H1 (cell line): Measurements from ENCODE around the gene GCH1. TPM values are rescaled to one million over a fixed set of nuclear protein-coding genes. Genes with fewer than 3 reads are reported as not detected.

Experiments used
- CTCF ChIA-PET: fragments of 300-600 bp; sonication (Branson Sonifier 250); formaldehyde crosslinking; loops from one replicate; lab custom pipeline; 2021; ENCODE audit not compliant: partially characterized antibody; lab: Charles Lee
- POLR2A ChIA-PET: fragments of 300-600 bp; sonication (Branson Sonifier 250); formaldehyde crosslinking; loops from one replicate; lab custom pipeline; 2021; ENCODE audit warnings: inconsistent platforms; ENCODE audit not compliant: partially characterized antibody; lab: Charles Lee
- DNase-seq, 2 experiments: peaks; one replicate each; pipeline versions ENCODE4 v3.0.0 to v3.0.0-alpha.2; 2010 to 2022; ENCODE audit warnings: low spot score in 2 of 2, low read depth in 1 of 2, mixed read lengths in 1 of 2
- FAIRE-seq: peaks from 2 replicates; lab custom pipeline; 2011; peaks lifted over from hg19 to GRCh38; lab: Jason Lieb, UNC
- H2AFZ ChIP-seq: 2 replicates; pipeline ENCODE4 v1.8.1; 2012; ENCODE audit warnings: low read length, inconsistent platforms
- H2AK5ac ChIP-seq: 2 replicates; pipeline ENCODE4 v1.6.1; 2013; ENCODE audit warnings: low read depth, low read length
- H2BK120ac ChIP-seq: replicated peaks from 2 replicates; pipeline ENCODE3; 2013; ENCODE audit warnings: low read depth, low read length, inconsistent platforms
- H2BK12ac ChIP-seq: 2 replicates; pipeline ENCODE4 v1.6.1; 2013; ENCODE audit warnings: low read depth, low read length
- H2BK15ac ChIP-seq: 2 replicates; pipeline ENCODE4 v1.6.1; 2013; ENCODE audit warnings: low read length
- H2BK20ac ChIP-seq: 2 replicates; pipeline ENCODE4 v1.6.1; 2013; ENCODE audit warnings: low read length
- H2BK5ac ChIP-seq: 2 replicates; pipeline ENCODE4 v1.6.1; 2013; ENCODE audit warnings: low read depth, low read length
- H3K14ac ChIP-seq: 2 replicates; pipeline ENCODE4 v1.6.1; 2013; ENCODE audit warnings: inconsistent platforms; ENCODE audit not compliant: insufficient read length
- H3K18ac ChIP-seq: 2 replicates; pipeline ENCODE4 v1.6.1; 2013; ENCODE audit warnings: low read length; ENCODE audit errors: extremely low read depth
- H3K23ac ChIP-seq: 2 replicates; pipeline ENCODE4 v1.6.1; 2013; ENCODE audit warnings: inconsistent platforms; ENCODE audit not compliant: insufficient read length
- H3K23me2 ChIP-seq: 2 replicates; pipeline ENCODE4 v1.6.1; 2013; ENCODE audit warnings: low read depth, low read length
- H3K27ac ChIP-seq: 2 replicates; pipeline ENCODE4 v1.6.1; 2011; ENCODE audit warnings: low read depth, low read length, inconsistent platforms
- H3K27me3 ChIP-seq, 4 experiments: replicated peaks in 1 of 4; 1 replicate in 1 of 4; 2 replicates in 3 of 4; pipeline versions ENCODE4 v1.6.1 to v1.8.1; 2011 to 2013; ENCODE audit warnings: low read length in 3 of 4, mild to moderate bottlenecking in 3 of 4, inconsistent platforms in 2 of 4, mixed read lengths in 2 of 4, moderate library complexity in 1 of 4; ENCODE audit not compliant: control insufficient read depth in 3 of 4, insufficient read depth in 3 of 4; ENCODE audit errors: extremely low read depth in 1 of 4
- H3K36me3 ChIP-seq, 4 experiments: 2 replicates each; pipeline versions ENCODE4 v1.6.1 to v1.8.1; 2011 to 2013; ENCODE audit warnings: mild to moderate bottlenecking in 4 of 4, low read length in 3 of 4, moderate library complexity in 2 of 4, control low read depth in 1 of 4, inconsistent platforms in 1 of 4; ENCODE audit not compliant: insufficient read depth in 4 of 4, control insufficient read depth in 2 of 4
- H3K4ac ChIP-seq: replicated peaks from 2 replicates; pipeline ENCODE3; 2013; ENCODE audit warnings: low read length, low read depth, mixed read lengths, inconsistent platforms; ENCODE audit not compliant: insufficient read length
- H3K4me1 ChIP-seq, 4 experiments: replicated peaks in 1 of 4; 1 replicate in 1 of 4; 2 replicates in 3 of 4; pipeline versions ENCODE4 v1.6.1 to v1.8.1; 2011 to 2013; ENCODE audit warnings: low read length in 3 of 4, inconsistent platforms in 2 of 4, mixed read lengths in 1 of 4; ENCODE audit not compliant: insufficient read depth in 4 of 4, control insufficient read depth in 3 of 4
- H3K4me2 ChIP-seq, 2 experiments: 2 replicates each; pipeline versions ENCODE4 v1.6.1 to v1.8.1; 2011 to 2013; ENCODE audit warnings: low read depth in 2 of 2, low read length in 2 of 2, control low read depth in 1 of 2, inconsistent platforms in 1 of 2, mild to moderate bottlenecking in 1 of 2; ENCODE audit not compliant: insufficient read depth in 1 of 2
- H3K4me3 ChIP-seq, 4 experiments: fragments of 200-600, 300-600 bp in 1 of 4; sonication (generic), shearing (Covaris generic), sonication (Bioruptor Twin) in 1 of 4; 2 replicates each; pipeline versions ENCODE4 v1.5.1 to v1.8.1; 2011 to 2016; ENCODE audit warnings: low read length in 4 of 4, low read depth in 3 of 4, control low read depth in 2 of 4, inconsistent platforms in 2 of 4, mild to moderate bottlenecking in 2 of 4, mixed read lengths in 1 of 4, moderate library complexity in 1 of 4; ENCODE audit not compliant: insufficient read depth in 2 of 4; ENCODE audit errors: extremely low read depth in 1 of 4
- H3K56ac ChIP-seq: replicated peaks from 2 replicates; pipeline ENCODE3; 2013; ENCODE audit warnings: low read depth, mild to moderate bottlenecking, mixed read lengths, low read length, inconsistent platforms; ENCODE audit not compliant: insufficient read length
- H3K79me1 ChIP-seq: 2 replicates; pipeline ENCODE4 v1.6.1; 2013; ENCODE audit warnings: low read depth, low read length, control low read depth
- H3K79me2 ChIP-seq, 2 experiments: 2 replicates each; pipeline versions ENCODE4 v1.6.1 to v1.8.1; 2012 to 2013; ENCODE audit warnings: low read length in 2 of 2, mild to moderate bottlenecking in 2 of 2, inconsistent platforms in 1 of 2; ENCODE audit not compliant: insufficient read depth in 2 of 2, control insufficient read depth in 1 of 2
- H3K9ac ChIP-seq, 4 experiments: replicated peaks in 1 of 4; 1 replicate in 1 of 4; 2 replicates in 3 of 4; pipeline versions ENCODE4 v1.6.1 to v1.8.1; 2011 to 2013; ENCODE audit warnings: low read depth in 3 of 4, low read length in 3 of 4, control low read depth in 2 of 4, mild to moderate bottlenecking in 2 of 4, moderate library complexity in 2 of 4, inconsistent platforms in 1 of 4; ENCODE audit errors: extremely low read depth in 1 of 4
- H3K9me3 ChIP-seq, 2 experiments: 2 replicates each; pipeline versions ENCODE4 v1.6.1 to v1.8.1; 2012 to 2013; ENCODE audit warnings: mild to moderate bottlenecking in 2 of 2, moderate library complexity in 2 of 2, control low read depth in 1 of 2, inconsistent platforms in 1 of 2, low read depth in 1 of 2, low read length in 1 of 2, mixed read lengths in 1 of 2; ENCODE audit not compliant: insufficient read depth in 2 of 2
- H4K20me1 ChIP-seq, 2 experiments: replicated peaks in 1 of 2; 2 replicates each; pipeline versions ENCODE3 to v1.8.1; 2011 to 2013; ENCODE audit warnings: inconsistent platforms in 2 of 2, low read length in 2 of 2, mild to moderate bottlenecking in 1 of 2; ENCODE audit not compliant: insufficient read depth in 2 of 2, control insufficient read depth in 1 of 2
- H4K5ac ChIP-seq: 2 replicates; pipeline ENCODE4 v1.6.1; 2013; ENCODE audit warnings: low read length, low read depth, mixed read lengths, inconsistent platforms; ENCODE audit not compliant: insufficient read length
- H4K8ac ChIP-seq: 2 replicates; pipeline ENCODE4 v1.8.0; 2013; ENCODE audit warnings: mild to moderate bottlenecking, moderate library complexity, low read length, inconsistent platforms; ENCODE audit not compliant: insufficient read depth; ENCODE audit errors: extremely low read depth
- H4K91ac ChIP-seq: replicated peaks from 2 replicates; pipeline ENCODE3; 2013; ENCODE audit warnings: low read length, mixed read lengths, inconsistent platforms; ENCODE audit not compliant: insufficient read length
- CBX8 ChIP-seq: fragments of 300-800, 300-1000 bp; sonication (generic); IDR thresholded peaks from 2 replicates; pipeline ENCODE4 v1.7.1; 2016; ENCODE audit warnings: low read depth, low read length, borderline replicate concordance
- MAX ChIP-seq: IDR thresholded peaks from 2 replicates; pipeline ENCODE4 v1.6.1; 2012; ENCODE audit warnings: inconsistent platforms
- SAP30 ChIP-seq: fragments of 300-600 bp; sonication (generic); IDR thresholded peaks from 2 replicates; pipeline ENCODE4 v1.7.1; 2012; ENCODE audit warnings: low read length, moderate library complexity, mild to moderate bottlenecking, inconsistent platforms; ENCODE audit not compliant: insufficient read depth, insufficient replicate concordance
- WGBS, 2 experiments: shearing (Covaris generic) in 1 of 2; methylation state at CpG; one replicate each; pipeline versions ENCODE4 v1.1.6 to v1.1.7; 2013 to 2015; ENCODE audit warnings: low lambda C conversion rate in 2 of 2, mixed read lengths in 2 of 2, inconsistent platforms in 1 of 2, low coverage in 1 of 2, missing lambda C conversion rate in 1 of 2; ENCODE audit not compliant: insufficient replicate concordance in 2 of 2, insufficient coverage in 1 of 2, insufficient read length in 1 of 2; ENCODE audit errors: extremely low coverage in 1 of 2, missing lambda C conversion rate in 1 of 2; 5-methylcytosine and 5-hydroxymethylcytosine counted together
- polyA plus RNA-seq, 7 experiments: library from polyadenylated mRNA; depleted of rRNA in 3 of 7; stranded (reverse) in 5 of 7; unstranded in 2 of 7; fragments of >200 nt in 5 of 7; fragments of 200-250 nt in 2 of 7; gene quantifications; 1 replicate in 5 of 7; 2 replicates in 1 of 7; 4 replicates in 1 of 7; pipeline versions ENCODE4 v1.2.1 to v1.2.3, GENCODE V29; 2011 to 2013; ENCODE audit warnings: missing spikeins in 2 of 7, mixed read lengths in 2 of 7
- total RNA-seq: library from RNA; stranded (reverse); fragmentation: NEBNext Ultra II Directional; extraction: Animal tissue kit (Norgen Biotek cat#: 25700); gene quantifications from 2 replicates; pipeline ENCODE4 v1.2.1, GENCODE V29; 2021

Gene GCH1
- total and polyA plus RNA-seq, 2 of the 8 experiments (the other 6 are each of a cell fraction or from before 2014, with no cell fraction given): 7.3 to 7.9 TPM

GRCh38 chr14:54916101-54916500, 13.5 kb upstream of the GCH1 start:
- Histone ChIP-seq H4K91ac (no peak overlapping the region), H3K9me3 (no peaks in the 10 kb centered on the region), H4K8ac (no peak overlapping the region), H3K79me2 (no peaks in the 10 kb centered on the region), H2BK120ac (no peak overlapping the region), H3K4me3 (no peak overlapping the region), H3K4ac (no peak overlapping the region), H3K56ac (no peak overlapping the region), H2BK15ac (no peak overlapping the region), H4K20me1 (no peaks in the 10 kb centered on the region), H3K23ac (no peak overlapping the region), H3K36me3 (no peaks in the 10 kb centered on the region), H3K9ac (no peak overlapping the region), H3K23me2 (no peaks in the 10 kb centered on the region; the same call in 1 of the 2 replicates), H3K14ac (no peak overlapping the region), H2BK12ac (no peak overlapping the region), H3K18ac (no peak overlapping the region), H2AFZ (no peak overlapping the region), H2BK5ac (no peak overlapping the region), H2AK5ac (no peak overlapping the region), H3K79me1 (no peaks in the 10 kb centered on the region), H3K4me2 (no peak overlapping the region), H2BK20ac (no peak overlapping the region), H3K27ac (no peak overlapping the region), H4K5ac (no peak overlapping the region), H3K27me3 (no peaks in the 10 kb centered on the region), H3K4me1 (no peaks in the 10 kb centered on the region)
- DNase-seq: no peak
- FAIRE-seq: no peak
- ChIA-PET CTCF (no interaction called here), POLR2A (interaction anchor here (1.3 to 1.9 kb wide), 2 partner anchors 13 to 14 kb away, joined by 3 to 5 read pairs; no protein-coding TSS in a partner anchor)
- 89% methylated on average over 1 of the region's 1 CpG; no CpG with 5 or more reads in 1 of the 2 experiments for WGBS, 2 experiments
- TF ChIP-seq SAP30 (no peak), CBX8 (no peak), MAX (no peak)
